NCI-H1436 (cell line): ENCODE data around the gene SECISBP2.
"Not testable (repeated sequence)": the region's sequence is repeated elsewhere in the genome, so short reads cannot be mapped to it uniquely, and the experiment has no call there.

Experiments used
- DNase-seq: peaks from one replicate; lab custom pipeline; 2025; lab: John Stamatoyannopoulos, UW

The SECISBP2 gene

GRCh38 chr9:89364666-89365531 lies 46.6 kb downstream of the SECISBP2 start:
- no peak for DNase-seq

GRCh38 chr9:89365532-89365912 lies 47.2 kb downstream of the SECISBP2 start:
- DNase-seq: no peak

DNA sequence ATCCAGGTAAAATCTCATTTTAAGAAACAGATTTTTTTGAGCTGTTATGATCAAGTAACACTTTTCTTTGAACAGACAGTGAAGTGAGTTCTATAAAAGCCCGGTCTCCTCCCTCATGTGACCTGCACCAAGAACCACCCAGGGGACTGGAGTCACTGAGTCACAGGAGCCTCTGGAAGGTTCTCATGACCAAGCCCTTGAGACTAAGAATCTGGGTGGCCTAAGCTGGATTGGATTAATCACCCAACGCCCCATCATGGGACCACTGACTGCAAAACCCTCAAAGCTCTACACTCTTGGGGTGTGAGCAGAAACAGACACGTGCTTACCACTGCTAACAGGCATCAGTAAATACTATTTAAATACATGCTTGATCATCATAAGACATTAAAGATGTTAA lies 48.4 kb downstream of the SECISBP2 start:
- no peak for DNase-seq

DNA sequence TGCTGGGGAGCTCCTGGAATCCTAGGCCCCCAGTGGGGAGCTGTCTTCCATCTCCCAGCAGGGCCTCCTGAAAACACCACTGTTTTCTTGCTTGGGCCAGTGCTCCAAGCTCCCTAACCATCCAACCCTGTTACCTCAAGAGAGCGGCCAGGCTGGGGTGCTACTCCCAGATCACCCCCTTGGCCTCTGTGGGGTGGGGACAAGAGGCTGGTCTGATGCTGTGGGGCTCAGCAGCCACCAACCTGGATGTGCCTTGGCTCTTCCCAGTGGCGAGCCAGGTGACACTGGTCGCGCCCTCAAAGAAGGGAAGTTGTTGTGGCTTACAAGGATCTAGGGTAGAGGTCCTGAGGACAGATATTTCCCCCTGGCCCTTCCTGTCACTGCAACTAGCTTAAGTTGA lies 49.0 kb downstream of the SECISBP2 start:
- DNase-seq: no peak

- DNase-seq: no peak
Observed at GRCh38 chr9:89367726-89368437, 49.6 kb downstream of the SECISBP2 start.

GRCh38 chr9:89368550-89368949 lies 50.2 kb downstream of the SECISBP2 start:
- no peak for DNase-seq

GRCh38 chr9:89368978-89369377 lies 50.7 kb downstream of the SECISBP2 start:
- no peak for DNase-seq

DNA sequence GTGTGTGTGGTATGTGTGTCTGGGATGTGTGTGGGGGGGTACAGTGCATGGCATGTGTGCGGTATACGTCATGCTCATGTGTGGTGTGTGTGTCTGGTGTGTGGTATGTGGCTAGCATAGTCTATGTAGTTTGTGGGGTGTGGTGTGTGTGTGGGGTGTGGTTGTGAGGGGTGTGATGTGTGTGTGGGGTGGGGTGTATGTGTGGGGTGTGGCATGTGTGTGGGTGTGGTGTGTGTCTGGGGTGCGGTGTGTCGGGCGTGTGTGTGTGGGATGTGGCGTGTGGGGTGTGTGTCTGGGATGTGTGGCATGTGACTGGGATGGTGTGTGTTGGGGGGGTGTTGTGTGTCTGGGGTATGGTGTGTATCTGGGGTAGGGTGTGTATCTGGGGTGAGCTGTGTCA lies 52.3 kb downstream of the SECISBP2 start:
- no peak for DNase-seq

- DNase-seq: not testable (repeated sequence)
Observed at GRCh38 chr9:89371791-89372190, 53.5 kb downstream of the SECISBP2 start.

DNA sequence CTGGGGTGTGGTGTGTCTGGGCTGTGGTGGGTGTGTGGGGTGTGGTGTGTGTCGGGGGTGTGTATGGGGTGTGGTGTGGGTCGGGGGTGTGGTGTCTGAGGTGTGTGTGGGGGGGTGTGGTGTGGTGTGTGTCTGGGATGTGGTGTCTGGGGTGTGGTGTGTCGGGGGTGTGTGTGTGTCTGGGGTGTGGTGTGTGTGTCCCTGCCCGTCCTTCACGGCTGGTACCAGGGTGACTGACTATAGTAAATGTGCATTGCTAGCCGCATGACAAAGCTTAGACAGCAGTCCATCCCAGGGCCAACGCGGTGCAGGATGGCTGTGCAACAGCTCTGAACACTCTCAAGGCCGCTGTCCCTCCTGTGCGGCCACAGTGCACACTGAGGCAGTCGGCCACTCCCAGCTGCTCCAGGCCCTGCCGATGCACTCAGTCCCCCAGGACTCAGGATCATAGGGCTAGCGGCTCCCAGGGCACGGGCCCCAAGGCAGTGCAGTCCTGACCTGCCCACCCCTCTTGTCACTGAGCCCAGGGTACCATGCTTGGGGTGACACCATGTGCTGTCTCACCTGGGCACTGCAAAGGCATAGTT lies 54.0 kb downstream of the SECISBP2 start:
- DNase-seq: no peak

DNA sequence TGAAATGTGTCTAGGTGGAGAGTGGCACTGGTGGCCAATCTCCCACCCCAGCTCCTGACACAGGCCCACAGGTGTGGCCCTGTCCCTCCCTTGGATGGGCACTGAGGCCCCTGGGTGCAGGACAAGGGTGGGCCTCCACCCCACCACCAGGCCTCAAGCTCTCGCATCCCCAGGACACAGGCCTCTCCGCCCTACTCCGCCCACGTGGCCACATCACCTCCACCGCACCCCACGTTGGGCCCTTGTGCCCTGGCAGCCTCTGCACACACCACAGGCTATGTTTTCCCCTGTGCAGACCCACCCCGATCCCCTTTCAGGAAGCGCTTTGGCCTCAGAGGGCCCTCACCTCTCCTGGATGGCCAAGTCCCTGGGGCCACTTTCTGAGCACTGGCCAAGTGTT lies 54.7 kb downstream of the SECISBP2 start:
- DNase-seq: no peak

- DNase-seq: no peak
Observed at GRCh38 chr9:89374176-89374575, 55.9 kb downstream of the SECISBP2 start.

- DNase-seq: no peak
Observed at GRCh38 chr9:89375191-89375760, 57.0 kb downstream of the SECISBP2 start.

DNA sequence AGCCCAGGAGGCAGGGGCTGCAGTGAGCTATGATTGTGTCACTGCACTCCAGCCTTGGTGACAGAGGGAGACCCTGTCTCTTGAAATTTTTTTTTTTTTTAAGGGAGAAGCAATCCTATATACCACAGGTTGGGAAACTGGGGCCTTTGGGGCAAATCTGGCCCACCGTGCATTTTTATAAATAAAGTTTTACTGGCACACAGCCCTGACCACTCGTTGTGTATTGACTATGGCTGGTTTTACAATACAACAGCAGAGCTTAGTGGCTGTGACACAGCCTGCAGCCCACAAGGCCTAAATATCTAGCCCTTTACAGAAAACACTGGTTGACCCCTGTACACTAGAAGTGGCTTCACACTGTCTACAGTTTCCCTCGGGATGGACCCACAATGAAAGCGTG lies 58.0 kb downstream of the SECISBP2 start:
- no peak for DNase-seq

GRCh38 chr9:89376741-89377351 lies 58.5 kb downstream of the SECISBP2 start:
- DNase-seq: no peak

DNA sequence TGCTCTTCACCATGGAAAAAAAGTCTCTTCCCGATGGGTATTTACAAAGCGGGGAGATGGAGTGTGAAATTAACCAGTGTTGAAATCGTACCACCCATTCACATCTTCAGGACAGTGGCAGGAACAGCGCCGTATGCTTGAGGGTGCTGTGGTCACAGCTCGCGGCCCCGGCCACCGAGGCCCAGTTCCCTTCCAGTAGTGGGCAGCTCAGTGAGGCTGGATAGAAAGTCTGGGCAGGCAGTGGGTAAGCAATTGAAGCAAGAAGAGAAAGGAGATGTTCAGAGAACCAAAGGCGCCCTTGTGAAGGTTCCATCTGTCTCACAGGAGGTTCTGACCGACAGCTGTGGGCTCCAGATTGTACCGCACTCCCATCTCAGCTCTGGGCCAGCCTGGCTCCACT lies 59.1 kb downstream of the SECISBP2 start:
- no peak for DNase-seq

DNA sequence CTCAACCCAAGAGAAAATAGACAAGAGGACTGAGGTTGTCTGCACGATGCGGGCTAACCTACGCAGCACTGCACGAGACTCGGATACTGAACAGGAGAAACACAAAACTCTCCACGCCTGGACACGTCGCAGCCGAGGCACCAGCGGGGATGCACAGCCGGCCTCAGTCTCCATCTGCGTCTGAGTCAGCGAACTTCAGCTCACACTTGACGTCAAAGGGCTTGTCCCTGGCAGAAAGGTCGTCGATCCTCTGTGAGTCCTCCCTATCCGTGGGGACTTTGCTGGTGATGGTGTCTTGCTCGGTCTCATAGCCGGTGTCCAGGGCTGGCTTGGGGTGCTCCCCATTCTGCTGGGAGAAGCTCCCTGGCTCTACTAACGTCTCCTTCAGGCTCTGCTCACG lies 60.2 kb downstream of the SECISBP2 start:
- no peak for DNase-seq

DNA sequence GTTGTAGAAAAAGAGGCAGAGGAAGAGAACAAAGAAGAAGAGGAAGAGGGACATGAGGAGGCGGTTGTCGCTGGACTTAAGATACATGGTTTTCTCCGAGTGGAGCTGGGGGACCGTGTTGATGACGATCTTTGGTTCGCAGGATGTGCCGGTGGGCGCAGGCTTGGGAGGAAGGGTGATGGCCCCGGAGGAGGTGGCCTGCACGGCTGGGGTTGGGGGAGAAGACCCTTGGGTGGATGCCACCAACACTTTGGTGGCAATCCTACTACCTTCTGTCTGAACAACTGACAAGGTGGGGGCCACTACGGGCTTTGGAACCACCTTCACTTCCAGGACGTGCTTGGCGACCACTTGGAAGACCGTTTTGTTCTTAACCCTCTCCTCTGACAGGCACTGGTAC lies 60.7 kb downstream of the SECISBP2 start:
- no peak for DNase-seq

DNA sequence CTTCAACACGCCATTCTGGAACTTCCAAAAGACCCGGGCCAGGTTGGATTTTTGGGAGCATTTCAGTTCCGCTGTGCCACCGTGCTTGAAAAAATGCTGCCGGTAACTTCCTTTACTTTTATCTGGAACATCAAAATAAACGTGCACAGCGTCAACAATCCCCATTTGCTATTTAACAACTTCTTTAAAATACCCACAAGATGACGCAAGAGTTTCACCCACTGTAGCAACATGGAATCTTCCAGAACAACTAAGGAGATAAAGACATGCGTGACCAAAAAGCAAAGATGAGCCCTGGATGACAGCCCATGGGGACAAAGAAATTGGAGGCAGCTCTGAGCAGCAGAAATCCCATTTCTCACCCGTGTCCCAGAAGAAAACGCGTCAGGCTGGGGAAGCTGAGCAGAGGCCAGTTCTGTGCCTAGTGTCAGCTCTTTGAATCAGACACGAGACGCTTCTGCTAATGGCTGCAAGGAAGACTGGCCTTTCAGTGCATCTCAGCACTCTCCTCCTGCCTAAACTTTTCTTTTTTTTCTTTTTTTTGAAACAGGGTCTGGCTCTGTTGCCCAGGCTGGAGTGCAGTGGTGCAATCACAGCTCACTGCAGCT lies 61.3 kb downstream of the SECISBP2 start:
- no peak for DNase-seq

DNA sequence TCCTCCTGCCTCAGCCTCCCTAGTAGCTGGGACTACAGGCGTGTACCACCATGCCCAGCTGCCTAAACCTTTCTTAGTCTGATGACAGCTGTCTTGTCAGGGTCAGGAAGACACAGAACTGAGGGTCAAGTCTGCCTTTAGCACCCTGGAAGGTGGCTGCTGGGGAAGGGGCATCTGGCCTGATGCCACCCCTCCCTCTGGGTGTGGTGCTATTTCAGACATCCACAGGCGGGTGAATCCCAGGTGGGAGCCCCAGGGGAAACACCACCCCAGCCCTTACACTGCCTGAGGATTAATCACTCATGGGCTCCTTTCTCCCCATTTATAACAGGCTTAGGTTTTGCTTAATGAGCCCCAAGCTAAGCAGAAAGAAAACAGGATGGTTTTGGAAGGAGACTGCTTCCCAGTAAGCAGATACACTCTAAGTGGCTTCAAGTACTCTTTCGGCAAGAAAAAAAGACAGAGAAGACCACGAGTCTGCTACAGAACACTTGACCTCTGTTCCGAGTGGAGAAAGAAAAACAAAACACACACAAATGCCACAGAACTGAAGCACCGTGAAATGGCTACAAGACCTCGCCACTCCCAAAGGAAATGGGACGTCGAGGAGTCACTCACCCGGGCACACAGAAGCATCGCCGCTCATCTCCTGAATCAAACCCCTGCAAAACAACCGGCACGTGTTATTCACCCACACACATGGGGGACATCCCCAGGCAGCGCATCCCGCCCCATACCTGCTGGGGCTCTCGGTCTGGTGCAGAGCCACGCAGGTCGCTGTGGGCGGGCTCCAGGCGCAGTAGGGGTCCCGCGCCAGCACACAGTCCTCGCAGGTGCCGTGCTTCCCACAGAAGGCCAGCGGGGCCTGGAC lies 62.4 kb downstream of the SECISBP2 start:
- no peak for DNase-seq

DNA sequence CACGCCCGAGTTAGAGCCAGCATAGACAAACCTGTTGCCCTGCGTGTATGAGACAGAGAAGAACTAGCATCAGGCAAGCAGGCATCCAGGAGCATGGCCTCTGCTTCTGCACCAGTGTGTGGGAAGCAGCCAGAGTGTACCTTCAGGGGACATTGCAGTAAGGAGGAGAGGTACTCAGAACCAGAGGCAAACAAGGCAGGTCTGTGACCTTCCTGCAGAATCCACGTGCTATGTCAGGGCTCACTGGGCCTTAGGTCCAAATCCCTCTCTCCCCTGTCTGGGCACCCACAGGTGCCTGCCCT lies 63.0 kb downstream of the SECISBP2 start:
- DNase-seq: no peak
